ENCODE data around the gene POLR2A.

Gene POLR2A

DNA sequence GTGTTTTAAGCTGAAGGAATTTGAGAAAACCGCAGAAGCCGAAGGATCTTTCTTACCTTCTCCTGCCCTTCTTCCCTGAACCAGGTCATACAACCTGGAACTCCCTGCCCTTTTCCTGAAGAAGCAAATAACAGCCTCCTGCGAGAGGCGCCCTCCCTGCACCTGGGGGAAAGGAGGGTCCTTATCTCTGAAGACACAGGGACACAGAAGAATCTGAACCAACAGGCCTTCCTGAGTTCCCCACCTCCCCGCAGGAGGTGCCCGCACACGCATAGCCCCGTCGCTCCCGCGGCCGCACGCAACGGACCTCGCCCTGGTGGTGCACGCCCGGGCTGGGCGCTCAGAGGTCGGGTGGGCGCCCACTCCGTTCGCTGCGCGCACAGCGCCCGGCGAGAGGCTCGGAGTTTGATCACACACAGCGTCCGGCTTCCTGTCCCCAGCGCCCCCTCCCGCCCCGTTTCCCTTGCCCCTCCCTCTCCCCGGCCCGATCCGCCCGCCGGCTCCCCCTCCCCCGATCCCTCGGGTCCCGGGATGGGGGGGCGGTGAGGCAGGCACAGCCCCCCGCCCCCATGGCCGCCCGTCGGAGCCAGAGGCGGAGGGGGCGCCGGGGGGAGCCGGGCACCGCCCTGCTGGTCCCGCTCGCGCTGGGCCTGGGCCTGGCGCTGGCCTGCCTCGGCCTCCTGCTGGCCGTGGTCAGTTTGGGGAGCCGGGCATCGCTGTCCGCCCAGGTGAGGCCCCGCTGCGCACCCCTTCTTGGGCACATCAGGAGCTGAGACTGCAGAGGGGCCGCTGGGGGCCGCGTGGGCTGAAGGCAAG lies 64.6 kb downstream of the POLR2A start, which contains the start of gene TNFSF12:
TSS of gene TNFSF12 (plus strand) at position 474 of the 816 bp plus-strand sequence. CDS start at position 570, 96 bp downstream.
- POLR2A ChIA-PET: interaction anchor here (1.1 kb wide), 1 partner anchor 11 kb away, joined by 6 read pairs; no protein-coding TSS in a partner anchor
- peak; percentile 47; the same call in 1 of the 2 replicates for TF ChIP-seq GLIS1 (tag by site-specific recombination; IDR thresholded peaks at IDR 0.05)
- no peak for TF ChIP-seq ZNF521 (tag by site-specific recombination; IDR thresholded peaks at IDR 0.05)
- peak; percentile 58; the same call in 1 of the 2 replicates for TF ChIP-seq CTCF (tag by site-specific recombination; IDR thresholded peaks at IDR 0.05)
- TF ChIP-seq ZBTB26 (tag by site-specific recombination; optimal IDR thresholded peaks at IDR 0.05): peak; percentile 69
- TF ChIP-seq GLIS2 (tag by site-specific recombination; IDR thresholded peaks at IDR 0.05): 0 out of 2 replicates have a peak, but pooled peaks have one; percentile 20
- peak; percentile 69 for TF ChIP-seq ZNF335 (tag by site-specific recombination; conservative IDR thresholded peaks at IDR 0.05)
- peak; percentile 49; the same call in 1 of the 2 replicates for TF ChIP-seq ZNF561 (tag by site-specific recombination; IDR thresholded peaks at IDR 0.05; ENCODE audit: borderline replicate concordance)
- TF ChIP-seq, protein P1, sequence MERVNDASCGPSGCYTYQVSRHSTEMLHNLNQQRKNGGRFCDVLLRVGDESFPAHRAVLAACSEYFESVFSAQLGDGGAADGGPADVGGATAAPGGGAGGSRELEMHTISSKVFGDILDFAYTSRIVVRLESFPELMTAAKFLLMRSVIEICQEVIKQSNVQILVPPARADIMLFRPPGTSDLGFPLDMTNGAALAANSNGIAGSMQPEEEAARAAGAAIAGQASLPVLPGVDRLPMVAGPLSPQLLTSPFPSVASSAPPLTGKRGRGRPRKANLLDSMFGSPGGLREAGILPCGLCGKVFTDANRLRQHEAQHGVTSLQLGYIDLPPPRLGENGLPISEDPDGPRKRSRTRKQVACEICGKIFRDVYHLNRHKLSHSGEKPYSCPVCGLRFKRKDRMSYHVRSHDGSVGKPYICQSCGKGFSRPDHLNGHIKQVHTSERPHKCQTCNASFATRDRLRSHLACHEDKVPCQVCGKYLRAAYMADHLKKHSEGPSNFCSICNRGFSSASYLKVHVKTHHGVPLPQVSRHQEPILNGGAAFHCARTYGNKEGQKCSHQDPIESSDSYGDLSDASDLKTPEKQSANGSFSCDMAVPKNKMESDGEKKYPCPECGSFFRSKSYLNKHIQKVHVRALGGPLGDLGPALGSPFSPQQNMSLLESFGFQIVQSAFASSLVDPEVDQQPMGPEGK (tag by site-specific recombination; IDR thresholded peaks at IDR 0.05): peak; percentile 35; the same call in 1 of the 2 replicates
- TF ChIP-seq ZBTB6 (tag by site-specific recombination; IDR thresholded peaks at IDR 0.05): no peak
- TF ChIP-seq, protein P2, sequence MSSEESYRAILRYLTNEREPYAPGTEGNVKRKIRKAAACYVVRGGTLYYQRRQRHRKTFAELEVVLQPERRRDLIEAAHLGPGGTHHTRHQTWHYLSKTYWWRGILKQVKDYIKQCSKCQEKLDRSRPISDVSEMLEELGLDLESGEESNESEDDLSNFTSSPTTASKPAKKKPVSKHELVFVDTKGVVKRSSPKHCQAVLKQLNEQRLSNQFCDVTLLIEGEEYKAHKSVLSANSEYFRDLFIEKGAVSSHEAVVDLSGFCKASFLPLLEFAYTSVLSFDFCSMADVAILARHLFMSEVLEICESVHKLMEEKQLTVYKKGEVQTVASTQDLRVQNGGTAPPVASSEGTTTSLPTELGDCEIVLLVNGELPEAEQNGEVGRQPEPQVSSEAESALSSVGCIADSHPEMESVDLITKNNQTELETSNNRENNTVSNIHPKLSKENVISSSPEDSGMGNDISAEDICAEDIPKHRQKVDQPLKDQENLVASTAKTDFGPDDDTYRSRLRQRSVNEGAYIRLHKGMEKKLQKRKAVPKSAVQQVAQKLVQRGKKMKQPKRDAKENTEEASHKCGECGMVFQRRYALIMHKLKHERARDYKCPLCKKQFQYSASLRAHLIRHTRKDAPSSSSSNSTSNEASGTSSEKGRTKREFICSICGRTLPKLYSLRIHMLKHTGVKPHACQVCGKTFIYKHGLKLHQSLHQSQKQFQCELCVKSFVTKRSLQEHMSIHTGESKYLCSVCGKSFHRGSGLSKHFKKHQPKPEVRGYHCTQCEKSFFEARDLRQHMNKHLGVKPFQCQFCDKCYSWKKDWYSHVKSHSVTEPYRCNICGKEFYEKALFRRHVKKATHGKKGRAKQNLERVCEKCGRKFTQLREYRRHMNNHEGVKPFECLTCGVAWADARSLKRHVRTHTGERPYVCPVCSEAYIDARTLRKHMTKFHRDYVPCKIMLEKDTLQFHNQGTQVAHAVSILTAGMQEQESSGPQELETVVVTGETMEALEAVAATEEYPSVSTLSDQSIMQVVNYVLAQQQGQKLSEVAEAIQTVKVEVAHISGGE (tag by site-specific recombination; conservative IDR thresholded peaks at IDR 0.05; ENCODE audit: low read depth): peak; percentile 33; the same call in 1 of the 2 replicates
- TF ChIP-seq ZNF391 (tag by site-specific recombination; IDR thresholded peaks at IDR 0.05; ENCODE audit: borderline replicate concordance, low read depth): no peak
- TF ChIP-seq KLF1 (tag by site-specific recombination; IDR thresholded peaks at IDR 0.05): peak; percentile 63; the same call in 1 of the 2 replicates
- TF ChIP-seq ZNF449 (tag by site-specific recombination; IDR thresholded peaks at IDR 0.05): peak; percentile 42
- peak; percentile 47; the same call in 1 of the 2 replicates for TF ChIP-seq KLF17 (tag by site-specific recombination; IDR thresholded peaks at IDR 0.05)
- TF ChIP-seq ZBTB1 (tag by site-specific recombination; IDR thresholded peaks at IDR 0.05): 0 out of 2 replicates have a peak, but pooled peaks have one; percentile 33
- TF ChIP-seq ZNF341 (tag by site-specific recombination; IDR thresholded peaks at IDR 0.05; ENCODE audit: low read depth): peak; percentile 18; the same call in 1 of the 2 replicates
- TF ChIP-seq ZBTB8A (tag by site-specific recombination; IDR thresholded peaks at IDR 0.05): peak; percentile 94
- TF ChIP-seq SP7 (tag by site-specific recombination; IDR thresholded peaks at IDR 0.05): 0 out of 2 replicates have a peak, but pooled peaks have one; percentile 26
- TF ChIP-seq ZNF529 (tag by site-specific recombination; IDR thresholded peaks at IDR 0.05; ENCODE audit: insufficient replicate concordance): no peak
- TF ChIP-seq ZNF704 (tag by site-specific recombination; IDR thresholded peaks at IDR 0.05): no peak
- H3K4me3 ChIP-seq (ENCODE audit: low read depth, low read length): peak within 1 kb of the TSS; percentile 52

More for the DNA sequence above, 64.6 kb downstream of the POLR2A start, which contains the start of gene TNFSF12:
- CTCF ChIA-PET: interaction anchor here (0.6 to 6.2 kb wide), 4 partner anchors 12 to 1959 kb away, joined by 3 to 60 read pairs (median 4); partner anchors contain the start of genes SENP3 and TMEM95
- Histone ChIP-seq H3K27ac (ENCODE audit: extremely low read depth, low read depth, low read length) (no peak within 1 kb of the TSS; the same call in 1 of the 2 replicates), H3K36me3 (ENCODE audit: control insufficient read depth in 2 of 2, insufficient read depth in 1 of 2, low read length in 2 of 2) (no peaks in the 10 kb centered on the region), H3K4me1 (ENCODE audit: control insufficient read depth, insufficient read depth, low read length) (peaks cover 3% of the 10 kb centered on the region; the same call in 1 of the 2 replicates), H3K9me3 (ENCODE audit: control insufficient read depth, insufficient read depth, low read depth, low read length) (no peaks in the 10 kb centered on the region)

All from HEK293 (cell line).